GM12878 (cell line): ENCODE results near the gene FAM228B. TPM values are rescaled to one million over a fixed set of nuclear protein-coding genes. Genes with fewer than 3 reads are reported as not detected.

Source experiments
- ATAC-seq: fragments of 200-7000 bp; cut with Tn5 transposase; 3 replicates; pipeline ENCODE4 v1.9.1; 2020; ENCODE audit warnings: mild to moderate bottlenecking, moderate library complexity
- BruUV-seq: library from RNA; stranded (reverse); fragments of 400-500 nt; replicated peaks from 2 replicates; lab custom pipeline; 2021; lab: Mats Ljungman, UMichigan
- CTCF ChIA-PET: fragments of 300-600 bp; sonication (Branson Sonifier 250); formaldehyde crosslinking; extraction: SDS; loops from one replicate; lab custom pipeline; 2021; ENCODE audit warnings: inconsistent platforms; lab: Yijun Ruan, JAX
- POLR2A ChIA-PET: fragments of 350-600 bp; formaldehyde crosslinking; extraction: SDS; loops from one replicate; lab custom pipeline; 2021; ENCODE audit warnings: inconsistent platforms; lab: Charles Lee
- RAD21 ChIA-PET: fragments of 300-600 bp; sonication (Branson Sonifier 250); formaldehyde crosslinking; loops from one replicate; lab custom pipeline; 2023; ENCODE audit warnings: antibody characterized with exemption; ENCODE audit not compliant: unreplicated experiment; lab: Charles Lee
- SMC1A ChIA-PET: fragments of 300-600 bp; sonication (Branson Sonifier 250); formaldehyde crosslinking; loops from one replicate; lab custom pipeline; 2023; ENCODE audit not compliant: unreplicated experiment, uncharacterized antibody; lab: Charles Lee
- DNase-seq: peaks from one replicate; pipeline ENCODE4 v3.0.0-alpha.2; 2011; ENCODE audit warnings: low read depth, low spot score
- FAIRE-seq: peaks from 3 replicates; lab custom pipeline; 2011; peaks lifted over from hg19 to GRCh38; lab: Jason Lieb, UNC
- H2AFZ ChIP-seq: 2 replicates; pipeline ENCODE4 v1.6.0; 2011; ENCODE audit warnings: low read depth, low read length, control low read depth; ENCODE audit not compliant: control insufficient read depth
- H3K27ac ChIP-seq: 2 replicates; pipeline ENCODE4 v1.5.1; 2011; ENCODE audit warnings: control low read depth; ENCODE audit not compliant: control insufficient read depth, insufficient read depth
- H3K27me3 ChIP-seq, 2 experiments: replicated peaks in 1 of 2; 2 replicates each; pipeline versions ENCODE4 v1.6.0 to v1.6.1; 2011; ENCODE audit warnings: low read length in 1 of 2; ENCODE audit not compliant: control insufficient read depth in 2 of 2, insufficient read depth in 2 of 2
- H3K36me3 ChIP-seq, 2 experiments: 2 replicates each; pipeline ENCODE4 v1.5.1; 2011; ENCODE audit warnings: low read length in 1 of 2; ENCODE audit not compliant: control insufficient read depth in 2 of 2, insufficient read depth in 2 of 2
- H3K4me1 ChIP-seq: 2 replicates; pipeline ENCODE4 v1.6.1; 2011; ENCODE audit warnings: mild to moderate bottlenecking, low read length, moderate library complexity, mixed read lengths; ENCODE audit not compliant: control insufficient read depth, insufficient read depth
- H3K4me2 ChIP-seq: 2 replicates; pipeline ENCODE4 v1.6.0; 2011; ENCODE audit warnings: control low read depth; ENCODE audit not compliant: control insufficient read depth, insufficient read depth
- H3K4me3 ChIP-seq: fragments of 200-600 bp; sonication (generic); 2 replicates; pipeline ENCODE4 v1.5.1; 2016
- H3K79me2 ChIP-seq: 2 replicates; pipeline ENCODE4 v1.6.0; 2011; ENCODE audit warnings: low read length; ENCODE audit not compliant: control insufficient read depth, insufficient read depth
- H3K9ac ChIP-seq: 2 replicates; pipeline ENCODE4 v1.8.0; 2011; ENCODE audit warnings: low read length, control low read depth, mixed read lengths; ENCODE audit not compliant: control insufficient read depth, insufficient read depth
- H3K9me3 ChIP-seq: replicated peaks from 3 replicates; pipeline ENCODE4 v1.5.1; 2011; ENCODE audit warnings: mild to moderate bottlenecking, low read length; ENCODE audit not compliant: control insufficient read depth, insufficient read depth
- H4K20me1 ChIP-seq: 2 replicates; pipeline ENCODE4 v1.6.0; 2011; ENCODE audit not compliant: control insufficient read depth, insufficient read depth
- BCL11A ChIP-seq: IDR thresholded peaks from 2 replicates; pipeline ENCODE4 v1.6.1; 2011; ENCODE audit warnings: low read depth, low read length
- CHD2 ChIP-seq: IDR thresholded peaks from 2 replicates; pipeline ENCODE4 v1.6.1; 2011; ENCODE audit warnings: low read depth, low read length, improper control_type of control experiment, borderline replicate concordance
- NRF1 ChIP-seq: conservative IDR thresholded peaks from 2 replicates; pipeline ENCODE4 v1.6.1; 2011; ENCODE audit warnings: mild to moderate bottlenecking, low read depth, low read length, improper control_type of control experiment
- POLR2AphosphoS2 ChIP-seq: IDR thresholded peaks from 2 replicates; pipeline ENCODE4 v1.6.1; 2011; ENCODE audit warnings: low read depth, mild to moderate bottlenecking, low read length, improper control_type of control experiment, moderate library complexity
- RAD51 ChIP-seq: fragments of 450-650 bp; IDR thresholded peaks from 2 replicates; pipeline ENCODE4 v1.6.1; 2016; ENCODE audit warnings: moderate library complexity, mild to moderate bottlenecking, inconsistent platforms
- STAT3 ChIP-seq: IDR thresholded peaks from 2 replicates; pipeline ENCODE4 v1.6.1; 2011; ENCODE audit warnings: low read depth, low read length, improper control_type of control experiment
- WGBS: methylation state at CpG from one replicate; pipeline ENCODE4 v1.1.6; 2016; ENCODE audit warnings: low lambda C conversion rate; ENCODE audit not compliant: insufficient replicate concordance, insufficient coverage; ENCODE audit errors: missing lambda C conversion rate; 5-methylcytosine and 5-hydroxymethylcytosine counted together
- in situ Hi-C: fragments of 300-500 bp; cut with MboI; formaldehyde crosslinking; loops from 9 replicates; pipeline ENCODE4 v1.14.3; 2018; ENCODE audit warnings: mixed read lengths
- intact Hi-C: fragments of 100-400 bp; cut with micrococcal nuclease; formaldehyde crosslinking; loops from one replicate; pipeline ENCODE4 v1.14.2; 2022; ENCODE audit not compliant: unreplicated experiment
- polyA plus RNA-seq, 11 experiments: library from polyadenylated mRNA; depleted of rRNA in 4 of 11; unstranded in 6 of 11; stranded (reverse) in 5 of 11; fragments of >200 nt; fragmentation: Nextera tagmentation in 4 of 11; fragmentation: Illumina TruSeq in 1 of 11; extraction: Ambion mirVana in 4 of 11; extraction: Trizol in 1 of 11; gene quantifications; 1 replicate in 1 of 11; 2 replicates in 10 of 11; pipeline versions ENCODE4 v1.2.1 to v1.2.3, GENCODE V29; 2011 to 2016; ENCODE audit warnings: inconsistent platforms in 2 of 11, missing spikeins in 2 of 11, low read depth in 1 of 11
- total RNA-seq, 4 experiments: library from RNA; depleted of rRNA in 3 of 4; stranded (reverse); fragments of >200 nt in 3 of 4; fragmentation: Illumina TruSeq in 1 of 4; extraction: Trizol in 1 of 4; gene quantifications; 2 replicates each; pipeline versions ENCODE4 v1.2.1 to v1.2.3, GENCODE V29; 2013 to 2021
- TF ChIP-seq, protein P1 (sequence below): IDR thresholded peaks from 2 replicates; pipeline ENCODE4 v1.6.1; 2012; ENCODE audit warnings: mild to moderate bottlenecking, low read depth, low read length

Gene FAM228B
- total and polyA plus RNA-seq, 10 of the 15 experiments (the other 5 are each of a cell fraction or from before 2014, with no cell fraction given): 3.9 to 11.0 (median 7.5) TPM

DNA sequence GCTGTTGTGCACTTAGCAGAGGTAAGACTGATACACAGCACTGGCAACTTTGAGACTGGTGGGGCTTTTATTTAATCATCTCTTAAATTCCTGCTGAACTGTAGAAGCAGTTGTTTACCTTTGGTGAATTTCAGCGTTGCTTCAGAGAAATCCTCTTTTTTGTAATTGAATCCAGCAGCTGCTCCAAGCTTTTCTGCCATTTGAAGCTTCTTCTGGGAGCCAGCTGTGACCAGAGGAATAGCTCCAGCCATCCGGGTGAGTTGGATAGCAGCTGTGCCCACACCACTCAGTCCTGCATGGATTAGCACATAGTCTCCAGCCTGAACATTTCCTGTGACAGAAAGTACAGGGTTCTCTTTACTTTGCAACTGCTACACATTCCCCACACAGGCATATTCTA, 42.6 kb upstream of the FAM228B start (continued):
- TF ChIP-seq, protein P1, sequence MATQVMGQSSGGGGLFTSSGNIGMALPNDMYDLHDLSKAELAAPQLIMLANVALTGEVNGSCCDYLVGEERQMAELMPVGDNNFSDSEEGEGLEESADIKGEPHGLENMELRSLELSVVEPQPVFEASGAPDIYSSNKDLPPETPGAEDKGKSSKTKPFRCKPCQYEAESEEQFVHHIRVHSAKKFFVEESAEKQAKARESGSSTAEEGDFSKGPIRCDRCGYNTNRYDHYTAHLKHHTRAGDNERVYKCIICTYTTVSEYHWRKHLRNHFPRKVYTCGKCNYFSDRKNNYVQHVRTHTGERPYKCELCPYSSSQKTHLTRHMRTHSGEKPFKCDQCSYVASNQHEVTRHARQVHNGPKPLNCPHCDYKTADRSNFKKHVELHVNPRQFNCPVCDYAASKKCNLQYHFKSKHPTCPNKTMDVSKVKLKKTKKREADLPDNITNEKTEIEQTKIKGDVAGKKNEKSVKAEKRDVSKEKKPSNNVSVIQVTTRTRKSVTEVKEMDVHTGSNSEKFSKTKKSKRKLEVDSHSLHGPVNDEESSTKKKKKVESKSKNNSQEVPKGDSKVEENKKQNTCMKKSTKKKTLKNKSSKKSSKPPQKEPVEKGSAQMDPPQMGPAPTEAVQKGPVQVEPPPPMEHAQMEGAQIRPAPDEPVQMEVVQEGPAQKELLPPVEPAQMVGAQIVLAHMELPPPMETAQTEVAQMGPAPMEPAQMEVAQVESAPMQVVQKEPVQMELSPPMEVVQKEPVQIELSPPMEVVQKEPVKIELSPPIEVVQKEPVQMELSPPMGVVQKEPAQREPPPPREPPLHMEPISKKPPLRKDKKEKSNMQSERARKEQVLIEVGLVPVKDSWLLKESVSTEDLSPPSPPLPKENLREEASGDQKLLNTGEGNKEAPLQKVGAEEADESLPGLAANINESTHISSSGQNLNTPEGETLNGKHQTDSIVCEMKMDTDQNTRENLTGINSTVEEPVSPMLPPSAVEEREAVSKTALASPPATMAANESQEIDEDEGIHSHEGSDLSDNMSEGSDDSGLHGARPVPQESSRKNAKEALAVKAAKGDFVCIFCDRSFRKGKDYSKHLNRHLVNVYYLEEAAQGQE: no peak
- no peak for TF ChIP-seq POLR2AphosphoS2
- no peak for TF ChIP-seq CHD2

GRCh38 chr2:24082787-24083566, 40.3 kb upstream of the FAM228B start:
- Histone ChIP-seq H3K27me3 (no peaks in the 10 kb centered on the region), H3K27ac (peak overlapping the region; percentile 87), H3K4me2 (peak overlapping the region; percentile 95), H3K9ac (peak overlapping the region; percentile 89), H2AFZ (peak overlapping the region; percentile 98), H4K20me1 (no peaks in the 10 kb centered on the region), H3K79me2 (no peaks in the 10 kb centered on the region), H3K4me1 (peaks cover 12% of the 10 kb centered on the region), H3K4me3 (peak overlapping the region; percentile 70; the same call in 1 of the 2 replicates), H3K9me3 (no peaks in the 10 kb centered on the region), H3K36me3 (no peaks in the 10 kb centered on the region; a peak in 2 of 4 replicates)
- no peak for FAIRE-seq
- CTCF ChIA-PET: interaction anchor here (0.7 to 5.2 kb wide), 41 partner anchors 11 to 1180 kb away, joined by 3 to 105 read pairs (median 4); partner anchors contain the start of genes ATAD2B, FAM228B, FKBP1B and WDCP
- no peak for ATAC-seq
- intact Hi-C loops: loop anchor here (1.0 to 5.0 kb wide), 2 partner anchors 40 to 299 kb away; partner anchors contain the start of genes FAM228B and PFN4
- RAD21 ChIA-PET: interaction anchor here (0.7 to 3.8 kb wide), 17 partner anchors 12 to 321 kb away, joined by 3 to 98 read pairs (median 5); partner anchors contain the start of genes ATAD2B, FAM228B and WDCP
- in situ Hi-C loops: no loop called here
- BruUV-seq: TSS peak; percentile 62
- POLR2A ChIA-PET: interaction anchor here (0.6 to 3.3 kb wide), 10 partner anchors 11 to 268 kb away, joined by 3 to 25 read pairs (median 4); partner anchors contain the start of genes ATAD2B, FAM228B, PFN4 and WDCP
- no peak for DNase-seq
- WGBS: 88% methylated on average over 8 of the region's 8 CpGs
- TF ChIP-seq RAD51 (peak; percentile 62; the same call in 1 of the 2 replicates), NRF1 (no peak), STAT3 (no peak), BCL11A (no peak)
- SMC1A ChIA-PET: interaction anchor here (0.7 to 3.4 kb wide), 16 partner anchors 10 to 433 kb away, joined by 3 to 44 read pairs (median 4); partner anchors contain the start of genes ATAD2B, FAM228B, PFN4 and WDCP
